Activated T-cell treated with anti-CD3 and anti-CD28 coated beads for 48 hours (primary cell): ENCODE results near the gene PCNX3.
"Not testable (repeated sequence)": the region's sequence is repeated elsewhere in the genome, so short reads cannot be mapped to it uniquely, and the experiment has no call there.

Experiments
- DNase-seq: peaks from one replicate; pipeline ENCODE4 v3.0.0-alpha.2; 2020; ENCODE audit warnings: low read depth

Gene PCNX3

DNA sequence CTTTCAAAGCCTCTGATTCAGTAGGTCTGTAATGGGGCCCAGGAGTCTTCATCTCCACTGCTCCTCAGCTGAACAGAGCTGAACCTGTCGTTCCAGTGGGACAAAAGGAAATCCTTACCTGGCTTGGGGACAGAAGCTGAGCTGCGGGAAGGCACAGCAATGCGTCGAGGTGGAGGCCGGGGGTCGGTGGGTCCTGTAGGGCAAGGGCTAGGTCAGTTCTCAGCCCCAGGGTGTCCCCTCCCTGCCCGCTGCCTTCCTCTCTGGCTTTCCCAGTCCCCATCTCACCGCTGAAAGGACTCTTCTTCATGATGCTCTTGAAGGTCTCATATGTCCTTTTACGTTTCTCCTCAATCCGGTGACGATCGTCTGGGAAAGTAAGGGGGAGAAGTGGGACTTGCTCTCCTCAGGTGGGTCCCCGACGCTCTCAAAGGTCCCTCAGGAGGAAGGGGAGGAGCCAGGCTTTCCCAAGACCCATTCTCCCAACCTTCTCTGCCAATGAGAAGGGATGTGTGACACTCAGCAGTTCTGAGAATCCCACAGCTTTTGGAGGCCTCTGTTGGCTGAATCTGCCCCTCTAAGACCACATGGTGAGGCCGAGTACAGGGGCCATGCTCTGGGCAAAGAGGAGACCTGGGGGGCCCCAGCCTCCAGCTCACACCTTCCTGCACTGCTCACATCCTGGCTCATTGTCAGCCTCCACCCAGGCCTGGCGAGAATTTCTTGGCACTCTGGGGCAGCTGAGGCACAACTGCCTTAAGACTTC is 40.2 kb downstream of the PCNX3 start:
- DNase-seq: no peak

DNA sequence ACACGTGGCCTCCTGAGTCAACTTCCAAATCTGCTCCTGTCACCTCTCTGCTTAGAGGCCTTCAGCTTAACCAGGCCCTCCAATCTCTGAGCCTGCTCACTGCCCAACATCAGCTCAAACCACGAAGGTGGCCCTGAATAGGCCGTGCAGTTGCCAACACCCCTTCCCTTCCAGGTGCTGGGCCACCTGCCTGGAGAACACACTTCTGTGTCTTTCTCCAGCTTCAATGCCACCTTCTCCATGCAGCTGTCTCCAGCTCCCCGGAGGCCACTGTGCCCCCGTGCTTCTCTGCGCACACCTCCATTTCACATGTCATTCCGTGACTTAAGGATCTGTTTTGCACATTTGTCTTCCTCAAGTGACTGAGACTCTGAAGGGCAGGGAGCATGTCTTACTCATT is 41.9 kb downstream of the PCNX3 start:
- DNase-seq: no peak

DNA sequence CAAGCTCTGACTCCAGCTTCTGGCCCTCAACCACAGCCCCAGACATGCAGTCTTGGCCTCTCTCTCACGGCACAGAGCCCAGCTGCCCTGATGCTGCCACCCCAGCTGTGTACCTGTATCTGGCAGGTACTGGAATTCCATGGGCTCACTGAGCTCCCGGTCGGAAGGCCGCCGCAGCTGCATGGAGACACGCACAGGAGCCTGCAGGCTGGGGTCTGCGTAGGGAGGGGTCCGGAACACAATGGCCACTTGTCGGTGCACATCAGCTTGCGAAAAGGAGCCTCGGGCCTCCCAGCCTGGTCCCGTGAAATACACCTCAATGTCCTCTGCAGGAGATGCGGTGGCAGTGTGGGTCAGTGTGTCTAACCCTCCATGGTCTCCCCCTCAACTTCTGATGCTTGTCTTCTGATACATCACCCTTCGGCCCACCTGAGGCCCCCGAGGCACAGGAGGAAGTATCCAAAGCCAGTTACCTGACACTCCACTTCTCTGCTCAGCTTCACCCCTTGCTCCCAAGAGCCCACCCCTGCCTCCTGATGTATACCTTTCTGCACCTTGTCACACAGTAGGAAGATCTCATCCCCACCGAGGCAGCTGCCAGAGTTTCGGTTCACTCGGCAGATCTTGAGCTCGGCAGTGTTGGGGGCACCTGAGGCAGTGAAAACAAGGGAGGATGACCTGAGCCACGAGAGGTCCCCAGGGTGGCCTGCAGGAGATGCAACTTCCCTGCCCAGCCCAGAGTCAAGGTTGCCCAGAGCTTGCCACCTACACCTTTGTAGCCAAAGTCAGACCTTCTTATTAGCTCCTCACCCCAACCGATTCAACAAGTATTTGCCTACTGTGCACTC is 42.8 kb downstream of the PCNX3 start:
- DNase-seq: no peak

DNA sequence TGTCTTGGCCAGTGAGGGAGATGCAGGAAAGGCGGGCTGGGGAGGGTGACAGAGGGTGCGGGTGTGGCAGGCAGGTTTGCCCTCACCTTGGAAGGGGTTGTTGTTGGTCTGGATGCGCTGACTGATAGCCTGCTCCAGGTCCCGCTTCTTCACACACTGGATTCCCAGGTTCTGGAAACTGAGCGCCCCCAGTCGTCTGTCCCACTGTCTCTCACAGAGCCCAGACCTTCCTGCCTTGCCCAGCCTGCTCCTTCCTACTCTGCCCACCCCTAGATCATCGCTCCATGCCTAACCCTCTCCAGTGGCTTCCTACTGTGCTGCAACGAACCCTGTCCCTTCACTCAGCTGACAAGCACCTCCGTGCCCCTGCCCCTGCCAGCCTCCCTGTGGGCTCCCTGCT is 44.5 kb downstream of the PCNX3 start:
- DNase-seq: no peak

DNA sequence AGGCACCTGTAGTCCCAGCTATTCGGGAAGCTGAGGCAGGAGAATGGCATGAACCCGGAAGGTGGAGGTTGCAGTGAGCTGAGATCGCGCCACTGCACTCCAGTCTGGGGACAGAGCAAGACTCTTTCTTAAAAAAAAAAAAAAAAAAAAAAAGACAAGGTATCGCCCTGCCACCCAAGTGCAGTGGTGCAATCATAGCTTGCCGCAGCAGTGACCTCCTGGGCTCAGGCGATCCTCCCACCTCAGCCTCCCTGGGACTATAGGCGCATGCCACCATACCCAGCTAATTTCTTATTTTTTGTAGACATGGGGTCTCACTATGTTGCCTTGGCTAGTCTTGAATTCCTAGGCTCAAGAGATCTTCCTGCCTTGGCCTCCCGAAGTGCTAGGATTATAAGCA is 45.3 kb downstream of the PCNX3 start:
- not testable (repeated sequence) for DNase-seq

DNA sequence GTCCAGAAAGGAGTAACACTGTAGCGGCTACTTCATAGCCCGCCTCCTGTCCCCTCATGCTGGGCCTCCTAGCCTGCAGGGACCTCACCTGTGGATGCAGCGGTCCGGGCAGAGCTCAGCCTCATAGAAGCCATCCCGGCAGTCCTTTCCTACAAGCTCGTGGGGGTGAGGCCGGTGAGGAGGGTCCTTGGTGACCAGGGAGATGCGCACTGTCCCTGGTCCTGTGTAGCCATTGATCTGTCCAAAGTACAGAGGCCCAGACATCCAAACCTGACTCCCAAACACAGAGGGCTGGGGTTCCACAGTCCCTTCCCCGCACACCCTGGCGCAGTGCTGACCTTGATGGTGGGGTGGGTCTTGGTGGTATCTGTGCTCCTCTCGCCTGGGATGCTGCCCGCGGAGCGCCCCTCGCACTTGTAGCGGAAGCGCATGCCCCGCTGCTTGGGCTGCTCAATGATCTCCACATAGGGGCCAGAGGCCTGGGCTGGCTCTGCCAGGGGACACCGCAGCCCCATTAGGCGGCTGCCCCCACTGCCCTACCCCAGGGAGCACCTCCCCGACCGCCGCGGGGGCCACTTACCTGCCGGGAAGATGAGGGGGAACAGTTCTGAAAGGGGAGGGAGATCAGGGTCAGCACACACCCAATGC is 46.1 kb downstream of the PCNX3 start:
- no peak for DNase-seq

DNA sequence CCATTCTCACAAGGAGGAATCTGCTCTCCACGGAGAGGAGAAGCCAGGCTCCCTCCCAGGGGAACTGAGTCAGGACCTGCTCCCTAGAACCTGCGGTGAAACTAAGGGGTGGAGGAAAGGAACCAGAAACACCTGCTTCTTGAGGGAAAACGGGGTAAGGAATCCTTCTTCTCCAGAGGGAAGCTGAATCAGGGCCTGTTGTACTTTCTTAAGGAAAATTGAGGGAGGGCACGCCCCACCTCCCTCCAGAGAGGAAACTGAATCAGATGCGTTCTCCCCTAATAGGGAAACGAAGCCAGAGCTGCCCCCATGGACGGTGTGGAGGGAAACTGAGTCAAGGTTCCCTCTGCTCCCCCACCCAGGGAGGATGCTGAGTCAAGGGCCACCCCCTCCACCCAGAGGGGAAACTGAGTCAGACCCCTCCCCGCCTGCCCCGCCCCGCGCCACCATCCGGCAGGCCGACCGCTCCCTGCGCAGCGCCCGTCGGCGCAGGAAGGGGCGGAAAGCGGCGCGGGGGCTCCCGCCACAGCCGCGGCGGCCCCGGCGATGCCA is 46.7 kb downstream of the PCNX3 start:
- no peak for DNase-seq

DNA sequence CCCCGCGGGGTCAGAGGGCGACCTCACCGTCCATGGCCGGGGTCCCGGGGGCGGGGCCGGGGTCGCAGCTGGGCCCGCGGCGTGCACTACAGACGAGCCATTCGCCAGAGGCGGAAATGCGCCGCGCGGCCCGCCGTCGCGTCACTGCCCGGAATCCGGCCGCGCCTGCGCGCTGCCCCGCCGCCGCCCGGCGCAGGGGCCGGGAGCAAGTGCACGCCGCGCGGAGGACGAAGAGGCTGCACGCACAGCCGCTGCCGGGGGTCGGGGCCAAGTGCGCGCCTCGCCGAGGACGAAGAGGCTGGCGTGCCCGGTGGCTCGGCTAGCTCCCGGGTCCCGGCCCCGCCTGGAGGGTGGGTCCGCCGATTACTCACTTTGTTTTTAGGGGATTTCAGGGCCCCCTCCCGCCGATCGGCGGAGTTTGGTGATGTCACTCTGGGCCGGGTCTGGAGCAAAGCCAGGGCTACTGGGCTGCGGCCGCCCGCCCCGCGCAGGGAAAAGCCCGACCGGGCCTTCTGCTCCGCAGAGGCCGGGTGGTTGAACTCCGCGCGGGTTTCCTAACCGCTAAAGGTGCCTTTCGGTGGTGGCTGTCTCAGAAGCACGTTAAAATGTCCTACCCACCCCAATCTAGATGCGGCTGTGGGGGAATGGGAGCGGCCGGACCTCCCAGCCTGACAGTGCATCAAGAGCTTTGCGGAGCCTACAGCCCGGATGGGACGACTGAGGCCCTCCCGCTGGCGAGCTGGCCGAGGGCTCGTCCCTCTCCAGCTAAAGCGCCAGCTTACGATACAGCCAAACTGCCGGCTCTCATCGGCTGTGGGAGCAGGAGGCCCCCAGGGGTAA is 47.4 kb downstream of the PCNX3 start, which contains the start of gene RELA:
Gene RELA, minus strand, starts transcription at position 118 of the 840 bp plus-strand sequence. Its CDS starts 84 bp downstream, at position 34.
- peak; percentile 95 for DNase-seq

DNA sequence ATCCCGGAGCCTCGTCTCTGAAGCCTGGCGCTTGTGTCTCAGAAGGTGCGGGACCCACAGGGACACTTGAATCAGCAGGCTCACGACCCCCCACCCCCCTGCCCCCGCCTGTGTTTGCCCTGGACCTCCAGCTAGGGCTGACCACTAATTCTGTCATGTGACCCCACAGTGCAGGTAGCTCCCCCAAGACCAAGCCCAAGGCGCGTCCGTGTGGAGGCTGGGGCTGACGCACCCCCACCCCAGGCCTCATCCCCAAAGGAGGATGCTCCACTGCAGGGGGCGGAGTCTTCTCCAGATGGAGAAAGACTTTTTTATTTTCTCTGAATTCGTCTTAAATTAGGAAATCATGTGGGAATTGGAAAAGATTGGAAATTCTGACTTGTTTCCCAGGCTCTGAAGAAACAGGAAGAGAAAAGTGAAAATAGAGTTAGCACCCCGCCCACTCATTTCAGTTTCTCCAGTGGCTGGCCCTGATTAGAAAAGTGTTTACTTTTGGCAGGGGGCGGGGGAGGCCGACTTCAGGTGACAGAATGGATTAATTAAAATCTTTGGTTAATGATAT is 48.1 kb downstream of the PCNX3 start:
- peak; percentile 45 for DNase-seq

DNA sequence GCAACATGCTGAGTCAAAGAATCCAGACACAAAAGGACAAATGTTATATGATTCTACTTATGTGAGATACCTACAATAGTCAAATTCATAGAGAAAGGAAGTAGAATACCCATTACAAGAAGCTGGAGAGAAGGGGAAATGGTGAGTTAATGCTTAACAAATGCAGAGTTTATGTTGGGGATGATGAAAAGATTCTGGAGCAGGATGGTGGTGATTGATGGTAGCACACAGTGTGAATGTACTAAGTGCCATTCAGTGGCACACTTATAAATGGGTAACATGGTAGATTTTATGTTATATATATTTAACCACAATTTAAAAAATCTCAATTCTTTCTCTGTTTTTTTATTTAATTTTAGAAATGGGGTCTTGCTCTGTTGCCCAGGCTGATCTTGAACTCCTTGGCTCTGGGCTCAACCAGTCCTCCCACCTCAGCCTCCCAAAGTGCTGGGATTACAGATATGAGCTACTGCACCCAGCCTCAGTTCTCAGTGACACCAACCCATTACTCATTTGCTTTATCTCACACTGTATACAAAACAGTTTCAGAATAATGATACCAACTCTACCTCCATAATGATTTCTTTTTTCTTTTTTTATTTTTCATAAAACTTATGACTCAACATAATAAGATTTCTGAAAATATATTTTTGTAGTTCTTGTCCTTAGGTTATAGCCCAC is 56.7 kb downstream of the PCNX3 start:
- DNase-seq: no peak

DNA sequence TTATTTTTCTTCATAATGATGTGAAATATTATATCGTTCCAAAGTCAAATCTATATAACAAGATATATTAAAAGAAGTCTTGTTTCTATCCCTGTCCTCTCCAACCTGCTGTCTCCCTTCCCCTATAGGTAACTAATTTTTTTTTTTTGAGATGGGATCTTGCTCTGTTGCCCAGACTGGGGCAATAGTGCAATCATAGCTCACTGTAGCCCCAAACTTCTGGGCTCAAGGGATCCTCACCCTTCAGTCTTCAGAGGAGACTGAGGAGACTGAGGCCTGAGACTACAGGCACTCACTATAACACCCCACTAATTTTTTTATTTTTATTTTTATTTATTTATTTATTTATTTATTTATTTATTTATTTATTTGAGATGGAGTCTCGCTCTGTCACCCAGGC is 57.4 kb downstream of the PCNX3 start:
- DNase-seq: no peak

DNA sequence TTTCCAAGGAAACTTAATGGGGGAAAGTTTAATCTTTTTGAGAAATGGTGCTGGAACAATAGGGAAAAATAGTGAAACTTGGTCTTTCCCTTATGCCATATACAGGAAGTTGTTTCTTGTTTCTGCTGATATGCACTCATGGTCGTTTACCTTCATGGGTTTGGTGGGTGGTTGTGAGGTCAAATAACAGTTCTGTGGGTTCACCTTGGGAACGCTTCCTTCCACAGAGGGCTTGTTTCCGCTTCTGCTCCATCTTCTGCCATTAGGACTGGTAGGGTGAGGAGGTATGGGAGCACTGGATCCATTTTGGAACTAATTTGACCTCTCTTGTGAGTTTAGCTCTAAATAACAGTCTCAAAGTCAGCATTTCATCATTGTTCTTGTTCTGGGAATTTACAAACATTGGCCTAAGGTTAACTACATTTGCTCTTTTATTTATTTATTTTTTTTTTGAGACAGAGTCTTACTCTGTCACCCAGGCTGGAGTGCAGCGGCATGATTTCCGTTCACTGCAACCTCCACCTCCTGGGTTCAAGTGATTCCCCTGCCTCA is 64.7 kb downstream of the PCNX3 start:
- no peak for DNase-seq

DNA sequence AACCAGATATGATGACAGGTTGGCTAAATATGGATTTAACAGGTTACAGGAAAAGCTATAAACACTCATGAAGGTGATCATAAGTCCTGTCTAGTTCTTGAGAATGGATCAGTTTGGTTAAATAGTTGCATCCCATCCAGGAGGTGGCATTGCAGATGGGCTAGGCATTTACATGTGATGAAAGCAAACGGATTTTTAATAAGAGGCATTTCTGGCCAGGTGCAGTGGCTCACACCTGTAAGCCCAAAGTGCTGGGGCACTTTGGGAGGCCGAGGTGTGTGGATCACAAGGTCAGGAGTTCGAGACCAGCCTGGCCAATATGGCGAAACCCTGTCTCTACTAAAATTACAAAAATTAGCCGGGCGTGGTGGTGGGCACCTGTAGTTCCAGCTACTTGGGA is 67.9 kb downstream of the PCNX3 start:
- not testable (repeated sequence) for DNase-seq

DNA sequence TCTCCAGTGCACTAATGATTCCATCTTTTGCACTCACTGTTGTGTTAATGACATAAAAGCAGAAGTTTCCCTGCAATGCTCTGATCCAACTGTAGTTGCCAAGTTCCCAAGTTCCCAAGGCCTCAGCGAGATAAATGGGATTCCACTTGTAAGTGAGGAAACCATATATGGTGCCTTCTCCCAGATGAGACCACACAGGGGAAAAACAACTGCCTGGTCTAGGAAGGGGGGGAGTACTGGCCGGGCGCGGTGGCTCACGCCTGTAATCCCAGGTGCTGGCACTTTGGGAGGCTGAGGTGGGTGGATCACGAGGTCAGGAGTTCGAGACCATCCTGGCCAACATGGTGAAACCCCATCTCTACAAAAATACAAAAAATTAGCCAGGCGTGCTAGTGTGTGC is 70.4 kb downstream of the PCNX3 start:
- DNase-seq: no peak
